Progenitor cell of endocrine pancreas (in vitro differentiated cells): Measurements from ENCODE around the gene POSTN. TPM values are rescaled to one million over a fixed set of nuclear protein-coding genes. Genes with fewer than 3 reads are reported as not detected.
"Not testable (repeated sequence)": the region's sequence is repeated elsewhere in the genome, so short reads cannot be mapped to it uniquely, and the experiment has no call there.

Source experiments
- DNase-seq: peaks from one replicate; pipeline ENCODE4 v3.0.0; 2021; ENCODE audit warnings: low spot score; ENCODE audit not compliant: unreplicated experiment
- H3K27ac Mint-ChIP-seq: 2 replicates; pipeline ENCODE4 v1.8.0; 2021; ENCODE audit warnings: mild to moderate bottlenecking, moderate library complexity, mixed read lengths
- H3K27me3 Mint-ChIP-seq: 2 replicates; pipeline ENCODE4 v1.8.0; 2021; ENCODE audit warnings: mixed read lengths
- H3K36me3 Mint-ChIP-seq: 2 replicates; pipeline ENCODE4 v1.8.0; 2022; ENCODE audit warnings: mixed read lengths; ENCODE audit not compliant: insufficient read depth
- H3K4me1 Mint-ChIP-seq: 2 replicates; pipeline ENCODE4 v1.8.0; 2021; ENCODE audit warnings: low read depth, mixed read lengths
- H3K4me3 Mint-ChIP-seq: 2 replicates; pipeline ENCODE4 v1.8.0; 2021; ENCODE audit warnings: low read depth, mild to moderate bottlenecking, moderate library complexity, mixed read lengths
- H3K9me3 Mint-ChIP-seq: 2 replicates; pipeline ENCODE4 v1.8.0; 2021; ENCODE audit warnings: low read depth, mixed read lengths
- CTCF ChIP-seq: fragments of 200-600 bp; sonication (generic); IDR thresholded peaks from one replicate; pipeline ENCODE4 v1.5.0; 2021; ENCODE audit warnings: antibody characterized with exemption, mild to moderate bottlenecking; ENCODE audit not compliant: unreplicated experiment
- total RNA-seq: library from RNA; stranded (reverse); gene quantifications from 2 replicates; pipeline ENCODE4 v1.2.1, GENCODE V29; 2021

Gene POSTN
- total RNA-seq, 1 donor from 2014 or later = 1.5 TPM

- DNase-seq = no peak
- no peaks in the 10 kb centered on the region for H3K4me1 Mint-ChIP-seq
- peaks cover 26% of the 10 kb centered on the region for H3K9me3 Mint-ChIP-seq
- H3K27me3 Mint-ChIP-seq = no peaks in the 10 kb centered on the region
- H3K36me3 Mint-ChIP-seq = no peaks in the 10 kb centered on the region
- TF ChIP-seq CTCF = no peak
- H3K4me3 Mint-ChIP-seq = no peak overlapping the region
- H3K27ac Mint-ChIP-seq = no peak overlapping the region
These were observed 38.0 kb downstream of the POSTN start for GRCh38 chr13:37560526-37560925.

- DNase-seq, H3K27ac Mint-ChIP-seq, H3K27me3 Mint-ChIP-seq, H3K4me3 Mint-ChIP-seq, H3K36me3 Mint-ChIP-seq, H3K4me1 Mint-ChIP-seq: not testable (repeated sequence)
- peaks cover 33% of the 10 kb centered on the region for H3K9me3 Mint-ChIP-seq
These were observed 39.8 kb downstream of the POSTN start for GRCh38 chr13:37558766-37559165.

GRCh38 chr13:37546087-37546486 is 52.5 kb downstream of the POSTN start:
- H3K36me3 Mint-ChIP-seq = no peaks in the 10 kb centered on the region
- no peak overlapping the region for H3K4me3 Mint-ChIP-seq
- H3K9me3 Mint-ChIP-seq = peaks cover 9% of the 10 kb centered on the region
- DNase-seq = no peak
- H3K27ac Mint-ChIP-seq = no peak overlapping the region
- TF ChIP-seq CTCF = no peak
- no peaks in the 10 kb centered on the region for H3K27me3 Mint-ChIP-seq
- H3K4me1 Mint-ChIP-seq = no peaks in the 10 kb centered on the region

GRCh38 chr13:37544995-37545394 is 53.6 kb downstream of the POSTN start:
- Mint-ChIP-seq H3K9me3 (peaks cover 6% of the 10 kb centered on the region), H3K4me3 (no peak overlapping the region), H3K4me1 (no peaks in the 10 kb centered on the region), H3K27ac (no peak overlapping the region), H3K36me3 (no peaks in the 10 kb centered on the region), H3K27me3 (no peaks in the 10 kb centered on the region)
- TF ChIP-seq CTCF = no peak
- no peak for DNase-seq

- Mint-ChIP-seq H3K9me3 (no peaks in the 10 kb centered on the region), H3K4me3 (no peak overlapping the region), H3K27ac (no peak overlapping the region)
These were observed 58.5 kb downstream of the POSTN start for GRCh38 chr13:37539976-37540605.

More at GRCh38 chr13:37539976-37540605, 58.5 kb downstream of the POSTN start:
- Mint-ChIP-seq H3K36me3 (no peaks in the 10 kb centered on the region), H3K4me1 (no peaks in the 10 kb centered on the region), H3K27me3 (no peaks in the 10 kb centered on the region)
- TF ChIP-seq CTCF = no peak
- no peak for DNase-seq
